Fibroblast of skin of abdomen (primary cell): ENCODE measurements around the gene FAM78A.
"Not testable (repeated sequence)": the region's sequence is repeated elsewhere in the genome, so short reads cannot be mapped to it uniquely, and the experiment has no call there.

ENCODE experiments used
- DNase-seq: peaks from one replicate; pipeline ENCODE4 v3.0.0-alpha.2; 2013

FAM78A gene

GRCh38 chr9:131280660-131281059, 4.3 kb upstream of the FAM78A start:
- DNase-seq = no peak

- peak; percentile 9 for DNase-seq
Observed at GRCh38 chr9:131279863-131280570, 3.7 kb upstream of the FAM78A start.

GRCh38 chr9:131279196-131279862, 3.0 kb upstream of the FAM78A start:
- no peak for DNase-seq

- DNase-seq = no peak
Observed at GRCh38 chr9:131278702-131279111, 2.4 kb upstream of the FAM78A start.

- DNase-seq = peak; percentile 79
Observed at GRCh38 chr9:131277910-131278701, 1.8 kb upstream of the FAM78A start.

GRCh38 chr9:131277287-131277909, 1.1 kb upstream of the FAM78A start:
- DNase-seq = no peak

GRCh38 chr9:131276891-131277286, 579 bp upstream of the FAM78A start:
- DNase-seq = no peak

GRCh38 chr9:131275332-131276093, 797 bp downstream of the FAM78A start:
- DNase-seq = no peak

GRCh38 chr9:131274674-131275331, 1.5 kb downstream of the FAM78A start:
- DNase-seq = no peak

- DNase-seq = no peak
Observed at GRCh38 chr9:131273856-131274673, 2.2 kb downstream of the FAM78A start.

- DNase-seq = no peak
Observed at GRCh38 chr9:131273146-131273855, 3.0 kb downstream of the FAM78A start.

GRCh38 chr9:131272212-131272611, 4.1 kb downstream of the FAM78A start:
- no peak for DNase-seq

- DNase-seq = no peak
Observed at GRCh38 chr9:131271506-131271931, 4.8 kb downstream of the FAM78A start.

GRCh38 chr9:131271016-131271273, 5.4 kb downstream of the FAM78A start:
- not testable (repeated sequence) for DNase-seq

GRCh38 chr9:131270171-131271015, 5.9 kb downstream of the FAM78A start:
- DNase-seq = no peak

- DNase-seq = no peak
Observed at GRCh38 chr9:131266266-131267229, 9.8 kb downstream of the FAM78A start.

- DNase-seq = no peak
Observed at GRCh38 chr9:131264231-131264630, 12.1 kb downstream of the FAM78A start.

GRCh38 chr9:131263701-131264100, 12.6 kb downstream of the FAM78A start:
- no peak for DNase-seq
